CD4-positive, alpha-beta T cell (primary cell): ENCODE results near the gene HSCB. TPM values are rescaled to one million over a fixed set of nuclear protein-coding genes. Genes with fewer than 3 reads are reported as not detected.
"Not testable (repeated sequence)": the region's sequence is repeated elsewhere in the genome, so short reads cannot be mapped to it uniquely, and the experiment has no call there.

Experiments used
- ATAC-seq: fragments of 200-7000 bp; cut with Tn5 transposase; one replicate; pipeline ENCODE4 v1.10.0; 2022; ENCODE audit warnings: mild to moderate bottlenecking; ENCODE audit not compliant: poor library complexity
- CTCF ChIA-PET: fragments of 350-600 bp; sonication (Branson Sonifier 250); formaldehyde crosslinking; loops from one replicate; lab custom pipeline; 2021; ENCODE audit warnings: antibody characterized with exemption, inconsistent platforms; lab: Charles Lee
- POLR2A ChIA-PET: fragments of 350-600 bp; sonication (Branson Sonifier 250); formaldehyde crosslinking; loops from one replicate; lab custom pipeline; 2021; ENCODE audit warnings: antibody characterized with exemption, inconsistent platforms; lab: Charles Lee
- DNase-seq, 14 experiments: peaks; one replicate each; pipeline ENCODE4 v3.0.0-alpha.2; 2013 to 2020; ENCODE audit warnings: mixed read lengths in 2 of 14
- H3K27ac ChIP-seq, 2 donors: one replicate each; pipeline versions ENCODE4 v1.5.1 to v1.7.0; 2013; ENCODE audit warnings: low read length in 2 of 2, low read depth in 1 of 2, mild to moderate bottlenecking in 1 of 2
- H3K27me3 ChIP-seq, 2 experiments: 1 replicate in 1 of 2; 2 replicates in 1 of 2; pipeline versions ENCODE4 v1.6.1 to v1.7.0; 2013; ENCODE audit warnings: low read length in 2 of 2, control low read depth in 1 of 2, mild to moderate bottlenecking in 1 of 2, moderate library complexity in 1 of 2; ENCODE audit not compliant: insufficient read depth in 2 of 2, control insufficient read depth in 1 of 2
- H3K36me3 ChIP-seq: one replicate; pipeline ENCODE4 v1.6.1; 2013; ENCODE audit warnings: low read length, control low read depth; ENCODE audit not compliant: insufficient read depth
- H3K4me1 ChIP-seq: one replicate; pipeline ENCODE4 v1.6.1; 2013; ENCODE audit warnings: low read length, control low read depth; ENCODE audit not compliant: insufficient read depth
- H3K4me3 ChIP-seq: one replicate; pipeline ENCODE4 v1.5.1; 2013; ENCODE audit warnings: mild to moderate bottlenecking, low read length, moderate library complexity
- H3K9me3 ChIP-seq, 2 experiments: 1 replicate in 1 of 2; 2 replicates in 1 of 2; pipeline versions ENCODE4 v1.6.1 to v1.7.0; 2013; ENCODE audit warnings: low read length in 2 of 2, mild to moderate bottlenecking in 2 of 2, control low read depth in 1 of 2, moderate library complexity in 1 of 2; ENCODE audit not compliant: control insufficient read depth in 1 of 2, insufficient read depth in 1 of 2
- H3K27ac Mint-ChIP-seq: one replicate; pipeline ENCODE4 v1.8.0; 2020; ENCODE audit warnings: mixed read lengths
- H3K27me3 Mint-ChIP-seq: one replicate; pipeline ENCODE4 v1.8.0; 2021; ENCODE audit warnings: mixed read lengths
- H3K36me3 Mint-ChIP-seq: one replicate; pipeline ENCODE4 v1.8.0; 2021; ENCODE audit warnings: low read depth, mixed read lengths
- H3K4me1 Mint-ChIP-seq: one replicate; pipeline ENCODE4 v1.8.0; 2021; ENCODE audit warnings: low read depth, mixed read lengths
- H3K4me3 Mint-ChIP-seq: one replicate; pipeline ENCODE4 v1.8.0; 2020; ENCODE audit warnings: mild to moderate bottlenecking, mixed read lengths
- H3K9me3 Mint-ChIP-seq: one replicate; pipeline ENCODE4 v1.8.0; 2020; ENCODE audit warnings: mixed read lengths
- intact Hi-C, 2 experiments: fragments of 100-400 bp; cut with DNase I in 1 of 2; cut with micrococcal nuclease in 1 of 2; formaldehyde crosslinking; loops; one replicate each; pipeline versions ENCODE4 v1.15.1 to v1.9.0; 2023 to 2025; cut with DNase I, micrococcal nuclease
- polyA plus RNA-seq, 2 donors: library from polyadenylated mRNA; unstranded; fragments of 120-200 nt; gene quantifications; one replicate each; pipeline ENCODE4 v1.2.1, GENCODE V29; 2013
- total RNA-seq, 174 experiments: library from RNA in 2 of 174; stranded (reverse) in 2 of 174; gene quantifications; one replicate each; pipeline ENCODE4 v1.2.3 and lab custom pipeline; 2021 to 2026
- TF ChIP-seq, protein P1 (sequence below): fragments of 200-600 bp; IDR thresholded peaks from one replicate; pipeline ENCODE4 v1.8.0; 2022; ENCODE audit warnings: antibody characterized with exemption, mild to moderate bottlenecking

HSCB gene, protein sequence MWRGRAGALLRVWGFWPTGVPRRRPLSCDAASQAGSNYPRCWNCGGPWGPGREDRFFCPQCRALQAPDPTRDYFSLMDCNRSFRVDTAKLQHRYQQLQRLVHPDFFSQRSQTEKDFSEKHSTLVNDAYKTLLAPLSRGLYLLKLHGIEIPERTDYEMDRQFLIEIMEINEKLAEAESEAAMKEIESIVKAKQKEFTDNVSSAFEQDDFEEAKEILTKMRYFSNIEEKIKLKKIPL
- total RNA-seq (1 to 10 TPM; 3.4 to 3.7 TPM), total RNA-seq (lab: John Stamatoyannopoulos, UW) (3.8 to 14.0 (median 7.7) reads per million in 172 experiments)
- polyA plus RNA-seq (2013, experiment 1 of 2): 11.6 TPM
- polyA plus RNA-seq (2013, experiment 2 of 2): 13.4 TPM

DNA sequence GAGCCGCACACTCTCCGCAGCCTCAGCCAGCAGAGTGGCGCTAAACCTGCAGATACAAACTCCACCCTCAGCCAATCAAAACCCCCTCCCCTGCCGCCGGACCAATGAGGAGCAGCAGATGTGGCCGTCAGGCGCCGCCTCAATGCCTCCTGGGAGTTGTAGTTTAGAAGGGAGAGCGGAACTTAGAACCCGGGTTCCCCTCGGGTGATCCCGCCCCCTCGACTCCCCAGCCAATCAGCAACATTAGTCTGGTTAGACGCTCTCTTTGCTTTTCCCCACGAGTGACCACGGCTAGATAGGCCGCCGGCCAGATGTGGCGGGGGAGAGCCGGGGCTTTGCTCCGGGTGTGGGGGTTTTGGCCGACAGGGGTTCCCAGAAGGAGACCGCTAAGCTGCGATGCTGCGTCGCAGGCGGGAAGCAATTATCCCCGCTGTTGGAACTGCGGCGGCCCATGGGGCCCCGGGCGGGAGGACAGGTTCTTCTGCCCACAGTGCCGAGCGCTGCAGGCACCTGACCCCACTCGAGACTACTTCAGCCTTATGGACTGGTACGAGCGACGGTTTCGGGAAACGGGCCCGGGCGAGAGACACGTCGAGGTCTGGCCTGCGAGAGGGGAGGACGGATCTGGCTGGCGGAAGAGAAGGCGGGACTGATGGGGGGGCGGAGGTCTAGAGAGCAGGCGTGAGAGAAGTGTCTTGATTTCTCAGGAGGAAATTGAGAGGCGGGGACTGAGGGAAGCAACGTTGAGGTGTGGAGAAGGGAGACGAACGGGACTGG lies at the start of gene HSCB, which contains the start of gene CHEK2:
Gene HSCB (plus strand): TSS at position 255 of the 777 bp plus-strand sequence. CDS start 57 bp downstream, at position 312.
Gene CHEK2 (minus strand): TSS at position 36 of the 777 bp plus-strand sequence. CDS start 7,099 bp downstream, outside the sequence.
- peaks cover 23% of the 10 kb centered on the region for H3K36me3 ChIP-seq
- ChIA-PET POLR2A (interaction anchor here (1.0 to 2.4 kb wide), 4 partner anchors 31 to 141 kb away, joined by 4 to 18 read pairs (median 8); partner anchors contain the start of genes CCDC117, XBP1 and ZNRF3), CTCF (interaction anchor here (1.0 to 1.6 kb wide), 2 partner anchors 31 to 59 kb away, joined by 3 read pairs; partner anchors contain the start of genes CCDC117 and XBP1)
- ATAC-seq: peak; percentile 93
- peaks cover 21% of the 10 kb centered on the region for H3K4me1 ChIP-seq
- Mint-ChIP-seq H3K27me3 (no peaks in the 10 kb centered on the region), H3K4me3 (peak within 1 kb of the TSS; percentile 98), H3K36me3 (peaks cover 42% of the 10 kb centered on the region), H3K9me3 (no peaks in the 10 kb centered on the region), H3K27ac (peak within 1 kb of the TSS; percentile 94), H3K4me1 (peaks cover 34% of the 10 kb centered on the region)
- no peaks in the 10 kb centered on the region for H3K9me3 ChIP-seq
- intact Hi-C loops: loop anchor here (1.0 to 5.0 kb wide), 6 partner anchors 30 to 330 kb away; partner anchors contain the start of genes CCDC117 (in 1 of the 2), KREMEN1 (in 1 of the 2), XBP1 (in 1 of the 2) and ZNRF3 (in 1 of the 2)
- peak within 1 kb of the TSS; percentile 98 for H3K4me3 ChIP-seq
- H3K27ac ChIP-seq: peak within 1 kb of the TSS; percentile 96
- TF ChIP-seq, protein P1, sequence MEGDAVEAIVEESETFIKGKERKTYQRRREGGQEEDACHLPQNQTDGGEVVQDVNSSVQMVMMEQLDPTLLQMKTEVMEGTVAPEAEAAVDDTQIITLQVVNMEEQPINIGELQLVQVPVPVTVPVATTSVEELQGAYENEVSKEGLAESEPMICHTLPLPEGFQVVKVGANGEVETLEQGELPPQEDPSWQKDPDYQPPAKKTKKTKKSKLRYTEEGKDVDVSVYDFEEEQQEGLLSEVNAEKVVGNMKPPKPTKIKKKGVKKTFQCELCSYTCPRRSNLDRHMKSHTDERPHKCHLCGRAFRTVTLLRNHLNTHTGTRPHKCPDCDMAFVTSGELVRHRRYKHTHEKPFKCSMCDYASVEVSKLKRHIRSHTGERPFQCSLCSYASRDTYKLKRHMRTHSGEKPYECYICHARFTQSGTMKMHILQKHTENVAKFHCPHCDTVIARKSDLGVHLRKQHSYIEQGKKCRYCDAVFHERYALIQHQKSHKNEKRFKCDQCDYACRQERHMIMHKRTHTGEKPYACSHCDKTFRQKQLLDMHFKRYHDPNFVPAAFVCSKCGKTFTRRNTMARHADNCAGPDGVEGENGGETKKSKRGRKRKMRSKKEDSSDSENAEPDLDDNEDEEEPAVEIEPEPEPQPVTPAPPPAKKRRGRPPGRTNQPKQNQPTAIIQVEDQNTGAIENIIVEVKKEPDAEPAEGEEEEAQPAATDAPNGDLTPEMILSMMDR: no peak
- no peaks in the 10 kb centered on the region for H3K27me3 ChIP-seq
- DNase-seq: peak; percentile 90 to 99 (median 96)

DNA sequence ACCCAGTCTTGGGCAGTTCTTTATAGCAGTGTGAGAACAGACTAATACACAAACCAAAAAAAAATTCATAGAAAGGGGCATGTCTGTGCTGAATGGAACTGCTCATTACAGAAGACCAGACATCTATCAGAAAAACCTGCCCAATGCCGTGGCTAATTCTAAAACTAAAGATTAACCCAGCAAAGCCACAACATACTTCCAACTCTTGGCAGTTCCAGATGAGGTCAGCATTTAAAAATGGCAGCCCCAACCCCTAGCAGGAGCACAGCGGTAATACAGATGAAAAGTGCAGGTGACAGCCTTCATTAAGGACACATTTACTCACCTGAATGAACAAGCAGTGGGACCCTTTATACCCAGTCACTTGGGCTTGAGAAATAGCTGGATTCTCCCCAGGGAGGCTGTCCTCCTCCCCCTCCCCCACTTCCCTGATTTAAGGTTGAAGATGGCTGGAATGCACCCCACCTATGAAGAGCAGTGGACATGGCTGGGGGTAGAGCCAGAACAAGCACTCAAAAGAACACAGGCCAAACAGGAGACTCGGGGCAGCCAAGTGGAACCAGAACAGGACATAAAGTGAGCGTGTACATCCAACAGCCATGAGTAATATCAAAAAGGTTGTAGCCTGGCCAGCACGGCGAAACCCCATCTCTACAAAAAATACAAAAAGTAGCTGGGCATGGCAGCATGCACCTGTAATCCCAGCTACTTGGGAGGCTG lies 48.6 kb upstream of the HSCB start:
- POLR2A ChIA-PET, CTCF ChIA-PET, H3K27me3 ChIP-seq, intact Hi-C loops, H3K4me3 ChIP-seq, H3K4me3 Mint-ChIP-seq, H3K36me3 ChIP-seq, DNase-seq, H3K27ac Mint-ChIP-seq, H3K9me3 ChIP-seq, H3K9me3 Mint-ChIP-seq, ATAC-seq, H3K27ac ChIP-seq, H3K4me1 Mint-ChIP-seq, H3K4me1 ChIP-seq: not testable (repeated sequence)
- peaks cover 12% of the 10 kb centered on the region for H3K27me3 Mint-ChIP-seq
- peaks cover 33% of the 10 kb centered on the region for H3K36me3 Mint-ChIP-seq

DNA sequence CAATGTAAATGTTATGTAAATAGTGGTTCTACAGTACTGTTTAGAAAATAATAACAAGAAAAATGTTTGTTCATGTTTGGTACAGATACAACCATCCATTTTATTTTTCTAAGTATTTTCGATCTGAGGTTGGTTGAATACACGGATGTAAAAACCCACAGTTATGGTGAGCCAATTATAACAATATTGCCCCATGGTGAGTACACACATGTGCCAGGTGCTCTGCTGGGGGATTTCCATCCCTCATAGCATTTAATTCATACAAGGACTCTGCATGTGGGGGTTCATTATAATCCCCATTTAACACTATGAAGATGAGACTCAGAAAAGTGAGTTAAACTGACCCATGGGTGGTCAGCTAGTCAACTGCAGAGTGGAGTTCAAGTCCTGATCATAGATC lies 38.9 kb upstream of the HSCB start:
- TF ChIP-seq, protein P1: no peak
- Mint-ChIP-seq H3K27ac (no peak overlapping the region), H3K27me3 (no peaks in the 10 kb centered on the region), H3K36me3 (peaks cover 36% of the 10 kb centered on the region), H3K4me3 (no peak overlapping the region), H3K4me1 (no peaks in the 10 kb centered on the region), H3K9me3 (no peaks in the 10 kb centered on the region)
- Histone ChIP-seq H3K36me3 (no peaks in the 10 kb centered on the region), H3K9me3 (no peaks in the 10 kb centered on the region), H3K27ac (no peak overlapping the region), H3K4me3 (no peak overlapping the region), H3K4me1 (no peaks in the 10 kb centered on the region), H3K27me3 (no peaks in the 10 kb centered on the region)
- POLR2A ChIA-PET: no interaction called here
- CTCF ChIA-PET: no interaction called here
- intact Hi-C loops: no loop called here
- ATAC-seq: no peak
- no peak for DNase-seq
